T follicular helper cell (primary cell): ENCODE results near the gene FAM234A.

Experiments used
- DNase-seq: peaks from one replicate; pipeline ENCODE4 v3.0.0-alpha.2; 2020; ENCODE audit warnings: low read depth

The FAM234A gene

DNA sequence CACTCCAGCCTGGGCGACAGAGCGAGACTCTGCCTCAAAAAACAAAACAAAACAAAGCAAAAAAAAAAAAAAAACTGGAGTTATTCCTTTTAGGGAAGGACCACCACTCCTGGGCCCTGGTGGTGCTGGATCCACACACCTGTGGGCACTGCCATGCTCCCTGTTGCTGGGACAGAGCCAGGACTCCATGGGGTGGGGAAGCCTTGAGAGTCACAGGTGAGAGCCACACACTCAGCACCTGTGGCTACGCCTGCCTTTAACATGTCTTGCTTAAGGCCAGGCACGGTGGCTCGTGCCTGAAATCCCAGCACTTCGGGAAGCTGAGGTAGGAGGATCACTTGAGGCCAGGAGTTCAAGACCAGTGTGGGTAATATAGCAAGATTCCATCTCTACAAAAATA, 66.6 kb downstream of the FAM234A start:
- DNase-seq, result no peak

DNA sequence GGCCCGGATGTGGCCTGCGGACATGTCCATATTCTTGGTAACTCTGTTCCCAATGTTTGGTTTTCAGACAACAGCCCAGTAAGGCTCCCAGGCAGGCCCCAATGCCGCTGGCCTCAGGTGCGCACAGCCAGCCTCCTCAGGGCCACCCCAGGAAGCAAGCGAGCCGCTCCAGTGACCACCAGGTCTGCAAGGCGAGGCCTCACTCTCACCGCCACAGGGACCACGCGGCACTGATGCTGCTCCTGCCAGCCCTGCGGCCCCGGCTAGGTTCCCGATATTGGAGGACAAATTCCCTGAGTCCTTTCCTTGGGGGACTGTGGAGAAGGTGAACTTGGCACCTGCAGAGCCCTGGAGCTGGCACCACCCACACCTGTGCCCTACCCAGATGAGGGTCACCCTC, 67.3 kb downstream of the FAM234A start:
- no peak for DNase-seq

- DNase-seq, result no peak
These were observed 69.3 kb downstream of the FAM234A start for GRCh38 chr16:303760-304505.

- no peak for DNase-seq
These were observed 71.5 kb downstream of the FAM234A start for GRCh38 chr16:305916-306626.

GRCh38 chr16:306911-307370, 72.3 kb downstream of the FAM234A start:
- DNase-seq, result no peak

- no peak for DNase-seq
These were observed 73.2 kb downstream of the FAM234A start for GRCh38 chr16:307691-308312.

- no peak for DNase-seq
These were observed 74.9 kb downstream of the FAM234A start for GRCh38 chr16:309476-309875.

- DNase-seq, result no peak
These were observed 77.1 kb downstream of the FAM234A start for GRCh38 chr16:311725-312124.

DNA sequence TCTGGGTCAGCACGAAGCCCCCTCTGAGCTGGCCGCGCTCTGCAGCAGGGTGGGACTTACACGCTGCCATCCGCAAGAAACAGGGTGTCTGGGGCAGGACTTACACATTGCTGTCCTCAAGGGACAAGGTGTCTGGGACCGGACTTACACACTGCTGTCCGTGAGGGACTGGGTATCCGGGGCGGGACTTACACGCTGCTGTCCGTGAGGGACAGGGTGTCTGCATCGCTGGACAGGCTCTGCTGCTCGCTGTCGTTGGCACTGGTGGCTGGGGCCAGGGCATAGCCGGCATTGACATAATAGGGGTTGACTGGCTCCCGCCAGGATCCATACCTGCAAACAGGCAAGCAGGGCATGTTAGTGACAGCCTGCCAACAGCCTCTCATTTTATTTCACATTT, 79.7 kb downstream of the FAM234A start:
- DNase-seq, result no peak

DNA sequence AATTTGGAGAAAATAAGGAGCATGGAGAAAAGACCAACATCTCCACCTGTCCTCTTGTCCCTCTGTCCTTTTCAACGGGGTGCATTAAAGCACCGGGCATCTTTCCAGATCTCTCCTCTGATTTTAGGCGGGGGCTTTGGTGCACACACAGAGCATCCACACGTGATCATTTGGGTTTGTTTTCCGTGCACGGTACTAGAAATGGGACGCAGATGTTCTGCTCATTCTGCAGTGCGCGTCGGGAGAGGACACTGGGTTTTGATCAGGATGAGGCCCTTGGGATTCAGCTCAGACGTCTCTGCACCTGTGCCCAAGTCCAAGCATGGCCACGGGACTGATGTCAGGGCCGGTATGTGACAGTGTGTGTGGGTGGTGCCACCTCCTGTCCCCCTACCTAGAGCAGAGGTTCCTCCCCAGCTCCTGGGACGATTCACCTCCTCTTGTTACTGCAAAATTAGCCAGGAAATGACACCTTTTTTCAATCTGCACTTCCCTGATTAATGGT, 80.2 kb downstream of the FAM234A start:
- DNase-seq, result no peak
